ENCODE results near the gene UBXN1.

- TF ChIP-seq POLR2AphosphoS5 (IDR thresholded peaks at IDR 0.05) (peak; percentile 87), CTCF (IDR thresholded peaks at IDR 0.05) (no peak), POLR2A (IDR thresholded peaks at IDR 0.05) (peak; percentile 66)
Observed at GRCh38 chr11:62728171-62728988, 49.5 kb upstream of the UBXN1 start, which contains the start of gene TTC9C.
